ENCODE results near the gene VSIG10. TPM values are rescaled to one million over a fixed set of nuclear protein-coding genes. Genes with fewer than 3 reads are reported as not detected.

The VSIG10 gene
- total RNA-seq (100 to 1,000 TPM in 2 of 5 donors, 10 to 100 TPM in 2, 1 to 10 TPM in 1; 9.3 to 300 (median 35.5) TPM), polyA plus RNA-seq (10 to 100 TPM in 2 of 3 donors, 1 to 10 TPM in 1; 8.3 to 16.8 (median 13.0) TPM)
- long read RNA-seq, donor 1, partial matches to known transcripts = 0 of 3 reads
- long read RNA-seq, donor 1, other reads (novel, unspliced or antisense) = 0 of 3 reads
- long read RNA-seq, donor 2, partial matches to known transcripts = 0 of 1 reads
- long read RNA-seq, donor 2, other reads (novel, unspliced or antisense) = 0 of 1 reads
- long read RNA-seq, donor 3, partial matches to known transcripts = 0 of 2 reads
- long read RNA-seq, donor 3, other reads (novel, unspliced or antisense) = 0 of 2 reads
- long read RNA-seq, donor 4, partial matches to known transcripts = 0 of 2 reads
- long read RNA-seq, donor 4, other reads (novel, unspliced or antisense) = 0 of 2 reads
- long read RNA-seq, donor 5, partial matches to known transcripts = 0 of 2 reads
- long read RNA-seq, donor 5, other reads (novel, unspliced or antisense) = 0 of 2 reads
- long read RNA-seq, donor 6, transcript VSIG10-213 (1 exons, 418 nt) = major isoform, 5 of 6 reads
- long read RNA-seq, donor 6, partial matches to known transcripts = 0 of 6 reads
- long read RNA-seq, donor 6, other reads (novel, unspliced or antisense) = 0 of 6 reads
- long read RNA-seq, donor 7, partial matches to known transcripts = 0 of 1 reads
- long read RNA-seq, donor 7, other reads (novel, unspliced or antisense) = 0 of 1 reads
- long read RNA-seq, donor 8, partial matches to known transcripts = 0 of 2 reads
- long read RNA-seq, donor 8, other reads (novel, unspliced or antisense) = 0 of 2 reads
- long read RNA-seq, donor 9, partial matches to known transcripts = 0 of 2 reads
- long read RNA-seq, donor 9, other reads (novel, unspliced or antisense) = 0 of 2 reads
- long read RNA-seq, donor 10, partial matches to known transcripts = 0 of 1 reads
- long read RNA-seq, donor 10, other reads (novel, unspliced or antisense) = 0 of 1 reads

- 0 to 1% (median 1%) methylated on average over 31 to 75 of the region's 75 CpGs for WGBS, 5 donors
- intact Hi-C loops (cut with DNase I; ENCODE audit: low total_unique reads) = no loop called here
- no peaks in the 10 kb centered on the region for H3K27me3 ChIP-seq
- peak in 1 of 4 donors; percentile 57 for TF ChIP-seq POLR2A (IDR thresholded peaks at IDR 0.05)
- TF ChIP-seq EP300 (IDR thresholded peaks at IDR 0.05) = no peak
- peak; percentile 33 to 86 (median 82) for TF ChIP-seq POLR2AphosphoS5 (IDR thresholded peaks at IDR 0.05)
- H3K4me1 ChIP-seq = peaks cover 0 to 26% (median 22%) of the 10 kb centered on the region in 4 donors
- no peaks in the 10 kb centered on the region for H3K36me3 ChIP-seq
- peak; percentile 86 to 89 for DNase-seq
- peak within 1 kb of the TSS; percentile 69 to 89 (median 74) for H3K4me3 ChIP-seq
- H3K9me3 ChIP-seq = no peaks in the 10 kb centered on the region
- peak within 1 kb of the TSS; percentile 79 to 91 (median 85) for H3K27ac ChIP-seq
These were observed at the start of gene VSIG10 for GRCh38 chr12:118103601-118104382. TSS of gene VSIG10 (minus strand) at chr12:118104011. CDS start at chr12:118103671, 340 bp downstream.

GRCh38 chr12:118151755-118152154 lies 47.9 kb upstream of the VSIG10 start:
- H3K4me1 ChIP-seq = peaks cover 0 to 11% (median 1%) of the 10 kb centered on the region in 4 donors
- WGBS, 5 donors = 76 to 85% (median 81%) methylated on average over 5 of the region's 5 CpGs
- intact Hi-C loops (cut with DNase I; ENCODE audit: low total_unique reads) = no loop called here
- no peak for DNase-seq
- TF ChIP-seq POLR2A (IDR thresholded peaks at IDR 0.05) (no peak), POLR2AphosphoS5 (IDR thresholded peaks at IDR 0.05) (no peak), CTCF (IDR thresholded peaks at IDR 0.05) (no peak), EP300 (IDR thresholded peaks at IDR 0.05) (no peak)
- peaks cover 13 to 70% (median 69%) of the 10 kb centered on the region in 4 donors for H3K36me3 ChIP-seq
- H3K27ac ChIP-seq = no peak overlapping the region
- no peaks in the 10 kb centered on the region for H3K27me3 ChIP-seq
- H3K9me3 ChIP-seq = no peaks in the 10 kb centered on the region
- H3K4me3 ChIP-seq = no peak overlapping the region

GRCh38 chr12:118150625-118151024 lies 46.8 kb upstream of the VSIG10 start:
- TF ChIP-seq POLR2AphosphoS5 (IDR thresholded peaks at IDR 0.05) (no peak), CTCF (IDR thresholded peaks at IDR 0.05) (no peak), POLR2A (IDR thresholded peaks at IDR 0.05) (no peak), EP300 (IDR thresholded peaks at IDR 0.05) (no peak)
- Histone ChIP-seq H3K36me3 (peaks cover 15 to 71% (median 69%) of the 10 kb centered on the region in 4 donors), H3K9me3 (no peaks in the 10 kb centered on the region), H3K4me1 (peaks cover 0 to 11% (median 1%) of the 10 kb centered on the region in 4 donors), H3K27me3 (no peaks in the 10 kb centered on the region), H3K4me3 (no peak overlapping the region), H3K27ac (no peak overlapping the region)
- DNase-seq = no peak
- WGBS, 5 donors = 45 to 52% (median 48%) methylated on average over 7 of the region's 7 CpGs
- intact Hi-C loops (cut with DNase I; ENCODE audit: low total_unique reads) = no loop called here

- 91 to 98% (median 95%) methylated on average over 5 of the region's 5 CpGs for WGBS, 5 donors
- DNase-seq = no peak
- Histone ChIP-seq H3K9me3 (no peaks in the 10 kb centered on the region), H3K4me3 (no peak overlapping the region), H3K4me1 (peaks cover 0 to 2% (median 0%) of the 10 kb centered on the region in 4 donors), H3K27ac (no peak overlapping the region), H3K27me3 (no peaks in the 10 kb centered on the region), H3K36me3 (peaks cover 30 to 93% (median 91%) of the 10 kb centered on the region in 4 donors)
- intact Hi-C loops (cut with DNase I; ENCODE audit: low total_unique reads) = no loop called here
- TF ChIP-seq POLR2A (IDR thresholded peaks at IDR 0.05) = no peak
- TF ChIP-seq EP300 (IDR thresholded peaks at IDR 0.05) = no peak
- TF ChIP-seq POLR2AphosphoS5 (IDR thresholded peaks at IDR 0.05) = no peak
- no peak for TF ChIP-seq CTCF (IDR thresholded peaks at IDR 0.05)
These were observed 44.5 kb upstream of the VSIG10 start for GRCh38 chr12:118148287-118148686.
